ENCODE data around the gene DGKG.

DNA sequence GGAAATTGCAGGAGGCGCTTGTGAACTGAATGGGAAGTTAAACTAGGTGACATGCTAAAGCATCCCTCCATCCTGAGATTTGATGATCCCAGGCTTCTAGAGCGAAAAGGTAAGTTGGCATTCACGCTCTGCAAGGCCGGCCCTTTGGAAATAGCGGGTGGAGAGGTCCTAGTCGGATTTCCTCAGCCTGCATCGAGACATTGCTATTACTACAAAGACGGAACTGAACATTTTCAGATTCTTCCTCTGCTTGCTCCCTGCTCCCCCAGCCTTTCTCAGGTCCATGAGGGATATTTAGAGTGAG, 77.7 kb downstream of the DGKG start:
- TF ChIP-seq, protein P1, sequence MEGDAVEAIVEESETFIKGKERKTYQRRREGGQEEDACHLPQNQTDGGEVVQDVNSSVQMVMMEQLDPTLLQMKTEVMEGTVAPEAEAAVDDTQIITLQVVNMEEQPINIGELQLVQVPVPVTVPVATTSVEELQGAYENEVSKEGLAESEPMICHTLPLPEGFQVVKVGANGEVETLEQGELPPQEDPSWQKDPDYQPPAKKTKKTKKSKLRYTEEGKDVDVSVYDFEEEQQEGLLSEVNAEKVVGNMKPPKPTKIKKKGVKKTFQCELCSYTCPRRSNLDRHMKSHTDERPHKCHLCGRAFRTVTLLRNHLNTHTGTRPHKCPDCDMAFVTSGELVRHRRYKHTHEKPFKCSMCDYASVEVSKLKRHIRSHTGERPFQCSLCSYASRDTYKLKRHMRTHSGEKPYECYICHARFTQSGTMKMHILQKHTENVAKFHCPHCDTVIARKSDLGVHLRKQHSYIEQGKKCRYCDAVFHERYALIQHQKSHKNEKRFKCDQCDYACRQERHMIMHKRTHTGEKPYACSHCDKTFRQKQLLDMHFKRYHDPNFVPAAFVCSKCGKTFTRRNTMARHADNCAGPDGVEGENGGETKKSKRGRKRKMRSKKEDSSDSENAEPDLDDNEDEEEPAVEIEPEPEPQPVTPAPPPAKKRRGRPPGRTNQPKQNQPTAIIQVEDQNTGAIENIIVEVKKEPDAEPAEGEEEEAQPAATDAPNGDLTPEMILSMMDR (IDR thresholded peaks at IDR 0.05): no peak
- TF ChIP-seq POLR2A (IDR thresholded peaks at IDR 0.05) (no peak), EP300 (IDR thresholded peaks at IDR 0.05) (no peak)
